ENCODE measurements around the gene GPHB5.

- TF ChIP-seq, protein P1, sequence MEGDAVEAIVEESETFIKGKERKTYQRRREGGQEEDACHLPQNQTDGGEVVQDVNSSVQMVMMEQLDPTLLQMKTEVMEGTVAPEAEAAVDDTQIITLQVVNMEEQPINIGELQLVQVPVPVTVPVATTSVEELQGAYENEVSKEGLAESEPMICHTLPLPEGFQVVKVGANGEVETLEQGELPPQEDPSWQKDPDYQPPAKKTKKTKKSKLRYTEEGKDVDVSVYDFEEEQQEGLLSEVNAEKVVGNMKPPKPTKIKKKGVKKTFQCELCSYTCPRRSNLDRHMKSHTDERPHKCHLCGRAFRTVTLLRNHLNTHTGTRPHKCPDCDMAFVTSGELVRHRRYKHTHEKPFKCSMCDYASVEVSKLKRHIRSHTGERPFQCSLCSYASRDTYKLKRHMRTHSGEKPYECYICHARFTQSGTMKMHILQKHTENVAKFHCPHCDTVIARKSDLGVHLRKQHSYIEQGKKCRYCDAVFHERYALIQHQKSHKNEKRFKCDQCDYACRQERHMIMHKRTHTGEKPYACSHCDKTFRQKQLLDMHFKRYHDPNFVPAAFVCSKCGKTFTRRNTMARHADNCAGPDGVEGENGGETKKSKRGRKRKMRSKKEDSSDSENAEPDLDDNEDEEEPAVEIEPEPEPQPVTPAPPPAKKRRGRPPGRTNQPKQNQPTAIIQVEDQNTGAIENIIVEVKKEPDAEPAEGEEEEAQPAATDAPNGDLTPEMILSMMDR (conservative IDR thresholded peaks at IDR 0.05; ENCODE audit: low read depth, low read length): peak; percentile 82
- TF ChIP-seq EZH2 (IDR thresholded peaks at IDR 0.05; ENCODE audit: low read length, unreplicated experiment): no peak
These were observed 9.9 kb downstream of the GPHB5 start for GRCh38 chr14:63308723-63309317.

Measured in PC-3 (cell line).